ENCODE measurements around the gene VPS8. TPM values are rescaled to one million over a fixed set of nuclear protein-coding genes. Genes with fewer than 3 reads are reported as not detected.
A peak's percentile ranks its signal among the peaks of the same experiment; 100 is the strongest.

The VPS8 gene
- total RNA-seq, 1 donor: 95.2 TPM

GRCh38 chr3:184785890-184786279, 26.1 kb upstream of the VPS8 start:
- H3K4me1 ChIP-seq (ENCODE audit: insufficient read depth, low read length): peaks cover 54% of the 10 kb centered on the region
- TF ChIP-seq, protein P1, sequence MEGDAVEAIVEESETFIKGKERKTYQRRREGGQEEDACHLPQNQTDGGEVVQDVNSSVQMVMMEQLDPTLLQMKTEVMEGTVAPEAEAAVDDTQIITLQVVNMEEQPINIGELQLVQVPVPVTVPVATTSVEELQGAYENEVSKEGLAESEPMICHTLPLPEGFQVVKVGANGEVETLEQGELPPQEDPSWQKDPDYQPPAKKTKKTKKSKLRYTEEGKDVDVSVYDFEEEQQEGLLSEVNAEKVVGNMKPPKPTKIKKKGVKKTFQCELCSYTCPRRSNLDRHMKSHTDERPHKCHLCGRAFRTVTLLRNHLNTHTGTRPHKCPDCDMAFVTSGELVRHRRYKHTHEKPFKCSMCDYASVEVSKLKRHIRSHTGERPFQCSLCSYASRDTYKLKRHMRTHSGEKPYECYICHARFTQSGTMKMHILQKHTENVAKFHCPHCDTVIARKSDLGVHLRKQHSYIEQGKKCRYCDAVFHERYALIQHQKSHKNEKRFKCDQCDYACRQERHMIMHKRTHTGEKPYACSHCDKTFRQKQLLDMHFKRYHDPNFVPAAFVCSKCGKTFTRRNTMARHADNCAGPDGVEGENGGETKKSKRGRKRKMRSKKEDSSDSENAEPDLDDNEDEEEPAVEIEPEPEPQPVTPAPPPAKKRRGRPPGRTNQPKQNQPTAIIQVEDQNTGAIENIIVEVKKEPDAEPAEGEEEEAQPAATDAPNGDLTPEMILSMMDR (IDR thresholded peaks at IDR 0.05; ENCODE audit: extremely low read depth, low read depth, low read length): no peak
- H3K4me3 ChIP-seq (ENCODE audit: insufficient read depth, low read length): peak overlapping the region; percentile 47
- no peaks in the 10 kb centered on the region for H3K27me3 ChIP-seq (ENCODE audit: insufficient read depth, low read length)
- no peaks in the 10 kb centered on the region for H3K9me3 ChIP-seq (ENCODE audit: low read depth, low read length)
- no peak for DNase-seq (ENCODE audit: insufficient read length, low spot score, missing footprints)
- no peaks in the 10 kb centered on the region for H3K36me3 ChIP-seq (ENCODE audit: insufficient read depth, low read length)
- H2AFZ ChIP-seq (ENCODE audit: low read length): peak overlapping the region; percentile 86
- H3K27ac ChIP-seq (ENCODE audit: low read depth, low read length): peak overlapping the region; percentile 92
- H3K79me2 ChIP-seq (ENCODE audit: insufficient read depth, low read length): no peaks in the 10 kb centered on the region
- no peaks in the 10 kb centered on the region for H4K20me1 ChIP-seq (ENCODE audit: insufficient read depth, low read length)
- H3K4me2 ChIP-seq (ENCODE audit: insufficient read depth, low read length): peak overlapping the region; percentile 71

DNA sequence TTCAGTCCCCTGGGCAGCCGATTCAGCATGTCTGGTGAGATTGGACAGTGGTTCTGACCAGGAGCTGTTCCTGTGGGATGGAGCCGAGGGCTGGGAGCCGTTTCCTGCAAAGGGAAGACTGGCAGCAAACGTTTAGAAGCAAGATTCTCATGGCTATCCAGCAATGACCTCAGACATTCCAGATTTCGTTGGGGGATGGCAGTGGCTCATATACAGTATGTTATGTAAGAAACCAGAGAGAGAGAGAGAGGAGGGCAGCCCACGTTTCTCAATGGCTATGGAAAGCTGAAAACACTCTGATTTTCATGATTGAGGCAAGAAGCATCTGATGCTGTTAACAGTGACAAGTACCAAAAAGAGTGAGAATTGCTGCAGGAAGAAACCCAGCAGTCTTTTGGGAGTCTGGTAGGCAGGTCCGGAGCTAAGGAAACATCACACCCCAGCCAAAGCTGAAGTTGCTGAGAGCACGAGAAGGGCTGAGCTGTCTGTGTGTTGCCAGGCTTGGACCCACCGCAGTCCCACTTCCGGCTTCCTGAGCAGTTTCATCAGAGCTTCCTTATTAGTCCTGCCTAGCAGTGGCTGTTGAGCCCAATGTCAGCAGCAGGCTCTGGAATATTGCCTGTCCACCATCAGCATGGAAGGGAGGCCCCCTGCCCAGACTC, 25.6 kb upstream of the VPS8 start:
- no peaks in the 10 kb centered on the region for H3K27me3 ChIP-seq (ENCODE audit: insufficient read depth, low read length)
- peak; percentile 97 for DNase-seq (ENCODE audit: insufficient read length, low spot score, missing footprints)
- peak overlapping the region; percentile 47 for H3K4me3 ChIP-seq (ENCODE audit: insufficient read depth, low read length)
- H3K4me2 ChIP-seq (ENCODE audit: insufficient read depth, low read length): peak overlapping the region; percentile 71
- H4K20me1 ChIP-seq (ENCODE audit: insufficient read depth, low read length): no peaks in the 10 kb centered on the region
- H3K79me2 ChIP-seq (ENCODE audit: insufficient read depth, low read length): no peaks in the 10 kb centered on the region
- peak overlapping the region; percentile 86 for H2AFZ ChIP-seq (ENCODE audit: low read length)
- H3K4me1 ChIP-seq (ENCODE audit: insufficient read depth, low read length): peaks cover 49% of the 10 kb centered on the region
- H3K36me3 ChIP-seq (ENCODE audit: insufficient read depth, low read length): no peaks in the 10 kb centered on the region
- no peaks in the 10 kb centered on the region for H3K9me3 ChIP-seq (ENCODE audit: low read depth, low read length)
- TF ChIP-seq, protein P1 (IDR thresholded peaks at IDR 0.05; ENCODE audit: extremely low read depth, low read depth, low read length): no peak
- H3K27ac ChIP-seq (ENCODE audit: low read depth, low read length): peak overlapping the region; percentile 92

- Histone ChIP-seq H3K4me1 (ENCODE audit: insufficient read depth, low read length) (peaks cover 35% of the 10 kb centered on the region), H2AFZ (ENCODE audit: low read length) (peak overlapping the region; percentile 15), H3K36me3 (ENCODE audit: insufficient read depth, low read length) (no peaks in the 10 kb centered on the region), H3K79me2 (ENCODE audit: insufficient read depth, low read length) (no peaks in the 10 kb centered on the region), H4K20me1 (ENCODE audit: insufficient read depth, low read length) (no peaks in the 10 kb centered on the region), H3K27me3 (ENCODE audit: insufficient read depth, low read length) (no peaks in the 10 kb centered on the region), H3K4me3 (ENCODE audit: insufficient read depth, low read length) (no peak overlapping the region), H3K4me2 (ENCODE audit: insufficient read depth, low read length) (no peak overlapping the region), H3K27ac (ENCODE audit: low read depth, low read length) (no peak overlapping the region), H3K9me3 (ENCODE audit: low read depth, low read length) (no peaks in the 10 kb centered on the region)
- TF ChIP-seq, protein P1 (IDR thresholded peaks at IDR 0.05; ENCODE audit: extremely low read depth, low read depth, low read length): no peak
- DNase-seq (ENCODE audit: insufficient read length, low spot score, missing footprints): peak; percentile 67
Observed at GRCh38 chr3:184788751-184789150, 23.2 kb upstream of the VPS8 start.

DNA sequence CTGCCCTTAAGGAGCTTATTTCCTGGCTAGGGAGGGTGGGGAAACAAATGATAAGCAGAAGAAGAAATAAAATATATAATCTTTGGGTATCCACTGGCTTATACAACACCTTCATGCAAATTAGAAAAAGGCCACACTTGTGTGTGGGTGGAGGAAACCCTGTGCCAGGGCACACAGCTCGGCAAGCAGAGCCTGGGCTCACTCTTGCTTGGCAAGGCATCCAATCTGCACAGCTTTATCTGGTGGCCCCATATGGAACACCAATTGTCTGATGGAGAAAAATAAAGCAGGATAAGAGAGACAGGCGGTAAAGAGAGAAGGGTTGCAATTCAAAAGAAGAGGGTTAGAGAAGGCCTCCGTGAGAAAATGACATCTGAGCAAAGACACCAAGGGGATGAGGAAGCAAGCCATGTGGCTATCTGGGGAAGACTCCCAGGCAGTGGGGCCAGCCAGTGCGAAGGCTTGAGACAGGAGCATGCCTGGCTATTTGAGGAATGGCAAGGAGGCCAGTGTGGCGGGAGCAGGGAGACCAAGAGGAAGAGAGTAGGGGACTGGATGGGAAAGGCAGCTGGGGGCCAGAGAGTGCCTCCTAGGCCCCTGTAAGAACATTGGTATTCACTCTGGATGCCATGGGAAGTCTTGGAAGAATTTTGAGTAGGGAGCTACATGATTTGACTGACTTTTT, 22.5 kb upstream of the VPS8 start:
- Histone ChIP-seq H3K36me3 (ENCODE audit: insufficient read depth, low read length) (no peaks in the 10 kb centered on the region), H3K27ac (ENCODE audit: low read depth, low read length) (no peak overlapping the region), H3K4me1 (ENCODE audit: insufficient read depth, low read length) (peaks cover 35% of the 10 kb centered on the region), H2AFZ (ENCODE audit: low read length) (no peak overlapping the region), H3K4me3 (ENCODE audit: insufficient read depth, low read length) (no peak overlapping the region), H3K79me2 (ENCODE audit: insufficient read depth, low read length) (no peaks in the 10 kb centered on the region), H3K9me3 (ENCODE audit: low read depth, low read length) (no peaks in the 10 kb centered on the region), H3K4me2 (ENCODE audit: insufficient read depth, low read length) (no peak overlapping the region), H3K27me3 (ENCODE audit: insufficient read depth, low read length) (no peaks in the 10 kb centered on the region), H4K20me1 (ENCODE audit: insufficient read depth, low read length) (no peaks in the 10 kb centered on the region)
- TF ChIP-seq, protein P1 (IDR thresholded peaks at IDR 0.05; ENCODE audit: extremely low read depth, low read depth, low read length): no peak
- peak; percentile 36 for DNase-seq (ENCODE audit: insufficient read length, low spot score, missing footprints)
